Activated CD4-positive, alpha-beta memory T cell treated with anti-CD3 and anti-CD28 coated beads for 36 hours (primary cell): ENCODE data around the gene OSMR. TPM values are rescaled to one million over a fixed set of nuclear protein-coding genes. Genes with fewer than 3 reads are reported as not detected.
"Not testable (repeated sequence)": the region's sequence is repeated elsewhere in the genome, so short reads cannot be mapped to it uniquely, and the experiment has no call there.

Experiments used
- CTCF ChIA-PET: fragments of 350-600 bp; sonication (Branson Sonifier 250); formaldehyde crosslinking; loops from one replicate; lab custom pipeline; 2021; ENCODE audit warnings: antibody characterized with exemption, inconsistent platforms; lab: Charles Lee
- POLR2A ChIA-PET: fragments of 350-600 bp; sonication (Branson Sonifier 250); formaldehyde crosslinking; loops from one replicate; lab custom pipeline; 2021; ENCODE audit warnings: antibody characterized with exemption; lab: Charles Lee
- DNase-seq: peaks from one replicate; pipeline ENCODE4 v3.0.0-alpha.2; 2020
- H3K27ac Mint-ChIP-seq: one replicate; pipeline ENCODE4 v1.8.0; 2021; ENCODE audit warnings: mixed read lengths
- H3K27me3 Mint-ChIP-seq: one replicate; pipeline ENCODE4 v1.8.0; 2021; ENCODE audit warnings: mixed read lengths
- H3K36me3 Mint-ChIP-seq: one replicate; pipeline ENCODE4 v1.8.0; 2021; ENCODE audit warnings: mixed read lengths
- H3K4me1 Mint-ChIP-seq: one replicate; pipeline ENCODE4 v1.8.0; 2021; ENCODE audit warnings: low read depth, mixed read lengths
- H3K4me3 Mint-ChIP-seq: one replicate; pipeline ENCODE4 v1.8.0; 2021; ENCODE audit warnings: mild to moderate bottlenecking, mixed read lengths
- H3K9me3 Mint-ChIP-seq: one replicate; pipeline ENCODE4 v1.8.0; 2021; ENCODE audit warnings: mixed read lengths
- intact Hi-C: fragments of 100-400 bp; cut with micrococcal nuclease; formaldehyde crosslinking; loops from one replicate; pipeline ENCODE4 v1.15.1; 2023
- total RNA-seq, 2 experiments: library from RNA; stranded (reverse); gene quantifications; one replicate each; pipeline ENCODE4 v1.2.3, GENCODE V29; 2021

Gene OSMR
- total RNA-seq, 2 experiments from 2014 or later, result 0.10 TPM; not detected in 1

GRCh38 chr5:38858839-38859238 lies 13.0 kb downstream of the OSMR start:
- H3K9me3 Mint-ChIP-seq, result peaks cover 4% of the 10 kb centered on the region
- H3K4me1 Mint-ChIP-seq, result no peaks in the 10 kb centered on the region
- H3K27ac Mint-ChIP-seq, result no peak overlapping the region
- ChIA-PET POLR2A (no interaction called here), CTCF (no interaction called here)
- H3K4me3 Mint-ChIP-seq, result no peak overlapping the region
- no peak for DNase-seq
- no peaks in the 10 kb centered on the region for H3K36me3 Mint-ChIP-seq
- H3K27me3 Mint-ChIP-seq, result peaks cover 5% of the 10 kb centered on the region
- intact Hi-C loops, result no loop called here

DNA sequence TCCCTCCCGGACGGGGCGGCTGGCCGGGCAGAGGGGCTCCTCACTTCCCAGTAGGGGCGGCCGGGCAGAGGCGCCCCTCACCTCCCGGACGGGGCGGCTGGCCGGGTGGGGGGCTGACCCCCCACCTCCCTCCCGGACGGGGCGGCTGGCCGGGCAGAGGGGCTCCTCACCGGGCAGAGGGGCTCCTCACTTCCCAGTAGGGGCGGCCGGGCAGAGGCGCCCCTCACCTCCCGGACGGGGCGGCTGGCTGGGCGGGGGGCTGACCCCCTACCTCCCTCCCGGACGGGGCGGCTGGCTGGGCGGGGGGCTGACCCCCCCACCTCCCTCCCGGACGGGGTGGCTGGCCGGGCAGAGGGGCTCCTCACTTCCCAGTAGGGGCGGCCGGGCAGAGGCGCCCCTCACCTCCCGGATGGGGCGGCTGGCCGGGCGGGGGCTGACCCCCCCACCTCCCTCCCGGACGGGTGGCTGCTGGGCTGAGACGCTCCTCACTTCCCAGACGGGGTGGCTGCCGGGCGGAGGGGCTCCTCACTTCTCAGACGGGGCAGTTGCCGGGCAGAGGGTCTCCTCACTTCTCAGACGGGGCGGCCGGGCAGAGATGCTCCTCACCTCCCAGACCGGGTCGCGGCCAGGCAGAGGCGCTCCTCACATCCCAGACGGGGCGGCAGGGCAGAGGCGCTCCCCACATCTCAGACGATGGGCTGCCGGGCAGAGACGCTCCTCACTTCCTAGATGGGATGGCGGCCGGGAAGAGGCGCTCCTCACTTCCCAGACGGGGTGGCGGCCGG lies 16.4 kb downstream of the OSMR start:
- intact Hi-C loops, H3K27me3 Mint-ChIP-seq, CTCF ChIA-PET, H3K36me3 Mint-ChIP-seq, H3K27ac Mint-ChIP-seq, H3K4me3 Mint-ChIP-seq, POLR2A ChIA-PET, H3K4me1 Mint-ChIP-seq, DNase-seq: not testable (repeated sequence)
- peaks cover 15% of the 10 kb centered on the region for H3K9me3 Mint-ChIP-seq

- Mint-ChIP-seq H3K36me3 (no peaks in the 10 kb centered on the region), H3K4me1 (no peaks in the 10 kb centered on the region), H3K4me3 (no peak overlapping the region), H3K27me3 (peaks cover 4% of the 10 kb centered on the region), H3K27ac (no peak overlapping the region), H3K9me3 (peaks cover 15% of the 10 kb centered on the region)
- intact Hi-C loops, result no loop called here
- no peak for DNase-seq
- CTCF ChIA-PET, result no interaction called here
- POLR2A ChIA-PET, result no interaction called here
Observed at GRCh38 chr5:38866362-38867031, 20.7 kb downstream of the OSMR start.

- peaks cover 4% of the 10 kb centered on the region for H3K27me3 Mint-ChIP-seq
- ChIA-PET POLR2A (no interaction called here), CTCF (no interaction called here)
- no peak for DNase-seq
- intact Hi-C loops, result no loop called here
- H3K4me3 Mint-ChIP-seq, result no peak overlapping the region
- H3K36me3 Mint-ChIP-seq, result no peaks in the 10 kb centered on the region
- no peaks in the 10 kb centered on the region for H3K4me1 Mint-ChIP-seq
- peaks cover 15% of the 10 kb centered on the region for H3K9me3 Mint-ChIP-seq
- H3K27ac Mint-ChIP-seq, result no peak overlapping the region
Observed at GRCh38 chr5:38867032-38867398, 21.2 kb downstream of the OSMR start.

- Mint-ChIP-seq H3K36me3 (no peaks in the 10 kb centered on the region), H3K4me1 (no peaks in the 10 kb centered on the region), H3K9me3 (peaks cover 15% of the 10 kb centered on the region), H3K4me3 (no peak overlapping the region), H3K27me3 (peaks cover 4% of the 10 kb centered on the region), H3K27ac (no peak overlapping the region)
- intact Hi-C loops, result no loop called here
- POLR2A ChIA-PET, result no interaction called here
- CTCF ChIA-PET, result interaction anchor here (0.5 kb wide), 1 partner anchor 35 kb away, joined by 4 read pairs; no protein-coding TSS in a partner anchor
- DNase-seq, result no peak
Observed at GRCh38 chr5:38867416-38867815, 21.6 kb downstream of the OSMR start.

GRCh38 chr5:38870595-38870994 lies 24.8 kb downstream of the OSMR start:
- intact Hi-C loops, result no loop called here
- CTCF ChIA-PET, result no interaction called here
- no peak overlapping the region for H3K4me3 Mint-ChIP-seq

GRCh38 chr5:38871058-38871605 lies 25.3 kb downstream of the OSMR start:
- POLR2A ChIA-PET, result no interaction called here
- Mint-ChIP-seq H3K36me3 (no peaks in the 10 kb centered on the region), H3K27ac (no peak overlapping the region), H3K4me3 (no peak overlapping the region), H3K9me3 (no peaks in the 10 kb centered on the region), H3K27me3 (peaks cover 23% of the 10 kb centered on the region), H3K4me1 (no peaks in the 10 kb centered on the region)
- no peak for DNase-seq
- CTCF ChIA-PET, result no interaction called here
- intact Hi-C loops, result no loop called here

More at GRCh38 chr5:38870595-38870994, 24.8 kb downstream of the OSMR start:
- Mint-ChIP-seq H3K36me3 (no peaks in the 10 kb centered on the region), H3K4me1 (no peaks in the 10 kb centered on the region), H3K27me3 (peaks cover 18% of the 10 kb centered on the region), H3K9me3 (no peaks in the 10 kb centered on the region), H3K27ac (no peak overlapping the region)
- POLR2A ChIA-PET, result no interaction called here
- no peak for DNase-seq

GRCh38 chr5:38871790-38872551 lies 26.2 kb downstream of the OSMR start:
- peaks cover 23% of the 10 kb centered on the region for H3K27me3 Mint-ChIP-seq
- no peaks in the 10 kb centered on the region for H3K4me1 Mint-ChIP-seq
- POLR2A ChIA-PET, result no interaction called here
- H3K27ac Mint-ChIP-seq, result no peak overlapping the region
- CTCF ChIA-PET, result no interaction called here
- DNase-seq, result no peak
- no peaks in the 10 kb centered on the region for H3K9me3 Mint-ChIP-seq
- intact Hi-C loops, result no loop called here
- no peaks in the 10 kb centered on the region for H3K36me3 Mint-ChIP-seq
- no peak overlapping the region for H3K4me3 Mint-ChIP-seq

DNA sequence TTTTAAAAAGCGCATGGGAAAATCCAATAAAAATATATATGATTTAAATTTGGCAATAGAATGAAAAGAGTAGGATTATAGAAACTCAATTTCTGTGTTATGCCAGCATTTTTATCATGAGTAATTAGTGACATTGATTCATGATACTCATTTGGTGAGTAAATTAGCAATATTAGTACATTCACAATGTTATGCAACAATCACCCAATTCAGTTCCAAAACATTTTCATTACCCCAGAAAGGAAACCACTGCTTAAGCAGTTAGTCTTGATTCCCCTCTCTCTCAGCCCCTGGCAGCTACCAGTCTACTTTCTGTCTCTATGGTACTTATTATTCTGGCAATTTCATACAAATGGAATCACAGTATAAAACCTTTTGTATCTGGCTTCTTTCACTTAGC lies 27.0 kb downstream of the OSMR start:
- H3K9me3 Mint-ChIP-seq, result no peaks in the 10 kb centered on the region
- CTCF ChIA-PET, result no interaction called here
- no peak overlapping the region for H3K27ac Mint-ChIP-seq
- H3K4me1 Mint-ChIP-seq, result no peaks in the 10 kb centered on the region
- intact Hi-C loops, result no loop called here
- no peaks in the 10 kb centered on the region for H3K36me3 Mint-ChIP-seq
- no peak overlapping the region for H3K4me3 Mint-ChIP-seq
- H3K27me3 Mint-ChIP-seq, result peaks cover 29% of the 10 kb centered on the region
- no peak for DNase-seq
- POLR2A ChIA-PET, result no interaction called here

GRCh38 chr5:38874948-38875456 lies 29.2 kb downstream of the OSMR start:
- Mint-ChIP-seq H3K4me1 (no peaks in the 10 kb centered on the region), H3K36me3 (no peaks in the 10 kb centered on the region), H3K27ac (no peak overlapping the region), H3K4me3 (no peak overlapping the region), H3K9me3 (no peaks in the 10 kb centered on the region), H3K27me3 (peaks cover 36% of the 10 kb centered on the region)
- DNase-seq, result no peak
- intact Hi-C loops, result no loop called here
- ChIA-PET CTCF (no interaction called here), POLR2A (no interaction called here)

- no peaks in the 10 kb centered on the region for H3K36me3 Mint-ChIP-seq
- intact Hi-C loops, result no loop called here
- no peak overlapping the region for H3K27ac Mint-ChIP-seq
- ChIA-PET CTCF (no interaction called here), POLR2A (no interaction called here)
- peaks cover 31% of the 10 kb centered on the region for H3K27me3 Mint-ChIP-seq
- no peak overlapping the region for H3K4me3 Mint-ChIP-seq
- no peak for DNase-seq
- H3K4me1 Mint-ChIP-seq, result no peaks in the 10 kb centered on the region
- H3K9me3 Mint-ChIP-seq, result no peaks in the 10 kb centered on the region
Observed at GRCh38 chr5:38878391-38879077, 32.7 kb downstream of the OSMR start.
